GM18511 (cell line): ENCODE data around the gene ATP10A.
"Not testable (repeated sequence)": the region's sequence is repeated elsewhere in the genome, so short reads cannot be mapped to it uniquely, and the experiment has no call there.

Source experiments
- ATAC-seq: cut with Tn5 transposase; IDR thresholded peaks from one replicate; pipeline ENCODE4 v1.9.1; 2021; ENCODE audit warnings: mild to moderate bottlenecking, moderate library complexity; ENCODE audit not compliant: unreplicated experiment

Gene ATP10A

DNA sequence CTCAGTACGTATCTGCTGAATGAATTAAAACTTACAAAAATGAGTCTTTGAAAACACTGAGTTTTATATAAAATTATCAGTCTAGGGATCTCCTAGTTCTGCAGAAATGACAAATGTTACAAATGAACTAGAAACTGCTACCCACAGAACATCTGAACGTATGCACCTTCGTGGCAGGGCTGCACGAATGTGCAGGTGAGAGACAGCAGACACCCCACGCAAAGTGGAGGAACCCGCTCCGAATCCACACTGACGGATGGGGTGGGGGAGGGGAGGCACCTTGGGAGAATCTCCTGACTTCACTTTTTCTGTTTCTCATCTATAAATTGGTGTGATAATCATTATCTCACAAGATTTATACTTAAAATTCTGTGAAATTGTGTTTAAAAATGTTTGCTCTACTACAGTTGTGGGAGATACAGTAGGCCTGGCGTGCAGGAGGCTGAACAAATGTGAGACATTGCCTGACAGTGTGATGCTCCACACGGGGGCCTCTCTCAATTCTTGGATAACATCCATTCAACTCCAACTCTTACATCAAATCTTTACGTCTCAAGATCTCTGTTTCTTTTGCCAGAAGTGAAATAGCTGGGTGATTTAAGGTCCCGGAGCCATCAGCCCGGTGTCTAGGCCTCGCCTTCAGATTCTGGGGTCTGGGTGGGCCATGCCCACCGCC lies 86.9 kb downstream of the ATP10A start:
- ATAC-seq: no peak

DNA sequence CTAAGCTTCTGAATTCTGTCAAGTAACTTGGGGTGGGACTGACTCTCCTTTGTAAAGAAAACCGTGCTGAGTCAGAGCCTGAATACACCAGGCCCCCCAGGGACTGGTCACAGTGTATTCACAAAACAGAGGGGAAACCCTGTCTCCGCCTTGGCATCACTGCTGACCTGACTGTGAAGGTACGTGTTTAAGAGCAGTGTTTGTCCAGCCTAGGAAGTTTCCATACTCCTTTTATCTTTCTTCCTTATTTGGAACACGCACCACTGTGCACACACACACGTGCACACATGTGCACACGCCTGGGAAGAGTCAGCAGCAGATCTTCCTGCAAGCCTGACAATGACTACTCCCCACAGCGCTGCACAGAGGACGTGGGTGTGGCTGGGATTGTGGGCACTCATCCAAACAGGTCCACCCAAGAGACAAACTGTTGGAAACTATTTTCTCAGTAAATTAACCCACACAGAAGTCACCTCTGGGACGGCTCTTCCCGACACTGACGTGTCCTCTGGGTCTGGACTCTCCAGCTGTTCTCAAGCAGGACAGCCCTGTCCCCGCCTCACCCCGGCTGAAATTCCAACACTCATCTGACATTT lies 87.7 kb downstream of the ATP10A start:
- no peak for ATAC-seq

DNA sequence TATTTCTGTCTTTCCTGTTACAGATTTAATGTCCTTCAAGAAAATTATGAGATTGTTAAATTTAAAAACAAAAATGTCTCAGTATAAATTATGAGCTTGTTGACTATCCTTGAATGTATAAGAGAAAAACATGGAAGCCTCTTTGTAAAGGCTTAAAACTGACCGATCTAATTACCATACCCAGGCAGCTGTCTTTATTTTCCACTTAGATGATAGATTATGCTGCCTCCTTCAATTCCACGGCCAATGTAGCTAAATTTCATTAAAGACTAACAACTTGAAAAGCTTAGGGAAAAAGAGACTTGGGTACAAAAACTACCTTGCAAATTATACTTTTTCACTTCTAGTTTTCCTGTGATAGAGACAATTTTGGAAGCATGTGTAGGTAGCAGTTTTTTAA lies 88.3 kb downstream of the ATP10A start:
- ATAC-seq: no peak

DNA sequence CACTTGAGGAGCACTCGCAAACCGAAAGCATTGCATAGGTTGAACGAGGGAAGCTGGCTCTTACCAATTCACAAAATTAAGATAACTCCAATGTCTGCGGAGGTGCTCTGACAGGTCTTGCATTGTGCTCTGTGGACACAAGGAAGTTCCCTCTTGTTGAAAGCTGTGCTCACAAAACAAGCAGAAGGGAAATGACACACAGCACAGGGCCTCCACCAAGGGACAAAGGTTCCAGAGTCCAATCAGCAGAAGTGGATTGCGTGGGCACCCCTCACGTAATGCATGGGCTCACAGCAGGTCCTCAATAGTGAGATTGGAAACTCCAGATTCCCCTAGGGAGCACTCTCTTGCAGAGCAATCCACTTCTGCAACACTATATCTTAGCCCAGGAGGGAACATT lies 89.9 kb downstream of the ATP10A start:
- ATAC-seq: no peak

DNA sequence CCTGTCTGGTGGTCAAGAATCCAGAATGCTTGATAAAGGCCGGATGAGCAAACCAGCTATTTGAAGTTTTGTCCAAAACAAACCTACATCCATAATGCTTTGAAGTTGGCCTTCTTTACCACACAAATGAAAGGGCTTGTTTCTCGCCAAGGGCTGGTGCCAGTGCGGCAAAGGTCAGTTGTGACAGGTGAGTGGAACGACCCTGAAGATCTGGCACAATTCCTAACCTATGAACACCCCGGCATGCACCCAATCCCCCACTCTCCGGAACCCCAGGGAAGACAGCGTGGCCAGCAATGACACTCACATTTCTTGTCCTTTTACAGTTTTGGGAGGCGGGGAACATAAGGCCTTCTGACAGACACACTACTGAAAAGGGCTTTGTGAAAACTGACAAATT lies 90.6 kb downstream of the ATP10A start:
- no peak for ATAC-seq

DNA sequence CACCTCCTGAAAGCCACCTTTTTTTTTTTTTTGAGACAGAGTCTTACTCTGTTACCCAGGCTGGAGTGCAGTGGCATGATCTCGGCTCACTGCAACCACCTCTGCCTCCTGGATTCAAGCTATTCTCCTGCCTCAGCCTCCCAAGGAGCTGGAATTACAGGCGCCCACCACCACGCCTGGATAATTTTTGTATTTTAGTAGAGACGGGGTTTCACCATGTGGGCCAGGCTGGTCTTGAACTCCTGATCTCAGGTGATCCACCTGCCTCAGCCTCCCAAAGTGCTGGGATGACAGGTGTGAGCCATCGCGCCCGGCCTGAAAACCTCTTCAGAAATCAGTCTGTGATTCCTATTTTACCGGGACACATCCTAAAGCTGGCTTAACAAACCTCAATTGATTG lies 91.4 kb downstream of the ATP10A start:
- not testable (repeated sequence) for ATAC-seq

DNA sequence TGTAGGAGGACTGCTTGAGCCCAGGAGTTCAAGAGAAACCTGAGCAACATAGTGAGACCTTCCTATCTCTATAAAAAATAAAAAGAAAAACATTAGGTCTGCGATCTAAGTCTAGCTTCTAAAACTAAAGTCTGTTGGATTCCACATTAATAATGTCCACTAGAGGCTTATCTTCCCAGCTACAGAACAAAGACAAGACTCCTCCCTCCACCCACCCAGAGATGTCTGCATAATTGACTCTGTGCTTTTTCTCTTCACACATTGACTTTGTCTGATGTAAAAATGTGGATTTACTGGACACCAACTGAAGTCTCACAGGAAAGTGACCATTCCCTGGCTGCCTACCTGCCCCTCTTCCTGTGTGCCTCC lies 91.8 kb downstream of the ATP10A start:
- ATAC-seq: no peak

DNA sequence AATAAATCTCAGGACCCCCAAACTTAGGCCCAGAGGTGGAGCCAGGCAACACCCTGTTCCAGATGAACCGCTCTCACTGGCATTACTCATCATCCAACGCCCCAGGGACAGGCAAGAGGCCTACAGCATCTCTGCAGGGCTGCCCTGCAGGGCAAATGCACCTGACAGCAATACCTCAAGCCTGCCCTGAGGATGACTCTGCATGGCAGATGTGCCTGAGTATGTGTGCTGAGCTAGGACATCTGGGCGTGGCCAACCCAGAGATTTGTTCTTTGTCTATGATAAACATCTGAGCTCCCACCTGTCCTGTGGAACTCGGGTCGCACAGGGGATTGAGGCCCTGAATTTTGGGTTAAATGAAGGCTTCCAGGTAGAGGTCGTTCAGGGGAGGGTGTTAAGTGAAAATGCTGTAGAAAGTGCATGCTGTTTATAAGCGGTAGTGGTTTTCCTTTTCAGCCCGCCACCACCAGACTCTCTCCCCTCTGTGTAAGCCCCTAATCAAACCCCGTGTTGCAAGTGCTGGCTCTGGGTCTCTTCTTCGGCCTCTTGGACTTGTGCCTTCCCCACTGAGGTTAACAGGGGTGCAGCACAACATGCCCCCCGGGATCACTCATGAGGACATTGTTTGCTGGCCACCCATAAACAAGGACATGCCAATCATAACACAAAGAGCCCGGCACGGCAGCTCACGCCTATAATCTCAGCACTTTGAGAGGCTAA lies 92.3 kb downstream of the ATP10A start:
- ATAC-seq: no peak

DNA sequence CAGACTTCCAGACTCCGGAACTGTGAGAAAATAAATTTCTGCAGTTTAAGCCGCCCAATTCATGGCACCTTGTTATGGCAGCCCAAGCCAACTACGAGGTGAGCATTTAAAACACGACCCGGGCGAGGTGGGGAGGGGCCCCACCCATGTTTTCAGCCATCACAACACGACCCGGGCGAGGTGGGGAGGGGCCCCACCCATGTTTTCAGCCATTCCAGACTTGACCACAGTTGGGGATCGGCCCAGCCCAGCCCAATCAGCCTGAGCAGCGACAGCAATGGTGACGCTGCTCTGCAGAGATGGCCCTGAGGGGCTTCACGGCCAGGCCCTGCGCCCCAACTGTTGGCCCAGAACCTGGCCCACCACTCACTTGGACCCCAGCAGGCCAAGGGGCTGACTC lies 93.1 kb downstream of the ATP10A start:
- ATAC-seq: no peak

DNA sequence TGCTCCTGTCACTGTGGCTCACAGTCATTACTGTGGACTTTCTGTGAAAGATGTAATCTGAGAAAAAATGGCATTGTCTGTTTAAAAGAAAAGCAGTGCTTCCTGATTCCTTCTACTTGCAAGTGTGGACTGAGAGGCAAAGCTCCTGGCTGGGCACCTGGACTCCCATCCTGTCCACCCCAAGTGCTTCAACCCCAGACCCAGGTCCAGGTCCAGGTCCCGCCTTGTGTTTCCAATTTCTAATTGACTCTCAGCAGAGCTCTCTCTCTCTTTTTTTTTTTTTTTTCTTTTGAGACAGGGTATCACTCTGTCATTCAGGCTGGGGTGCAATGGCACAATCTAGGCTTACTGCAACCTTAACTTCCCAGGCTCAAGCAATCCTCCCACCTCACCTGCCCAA lies 94.9 kb downstream of the ATP10A start:
- ATAC-seq: no peak

DNA sequence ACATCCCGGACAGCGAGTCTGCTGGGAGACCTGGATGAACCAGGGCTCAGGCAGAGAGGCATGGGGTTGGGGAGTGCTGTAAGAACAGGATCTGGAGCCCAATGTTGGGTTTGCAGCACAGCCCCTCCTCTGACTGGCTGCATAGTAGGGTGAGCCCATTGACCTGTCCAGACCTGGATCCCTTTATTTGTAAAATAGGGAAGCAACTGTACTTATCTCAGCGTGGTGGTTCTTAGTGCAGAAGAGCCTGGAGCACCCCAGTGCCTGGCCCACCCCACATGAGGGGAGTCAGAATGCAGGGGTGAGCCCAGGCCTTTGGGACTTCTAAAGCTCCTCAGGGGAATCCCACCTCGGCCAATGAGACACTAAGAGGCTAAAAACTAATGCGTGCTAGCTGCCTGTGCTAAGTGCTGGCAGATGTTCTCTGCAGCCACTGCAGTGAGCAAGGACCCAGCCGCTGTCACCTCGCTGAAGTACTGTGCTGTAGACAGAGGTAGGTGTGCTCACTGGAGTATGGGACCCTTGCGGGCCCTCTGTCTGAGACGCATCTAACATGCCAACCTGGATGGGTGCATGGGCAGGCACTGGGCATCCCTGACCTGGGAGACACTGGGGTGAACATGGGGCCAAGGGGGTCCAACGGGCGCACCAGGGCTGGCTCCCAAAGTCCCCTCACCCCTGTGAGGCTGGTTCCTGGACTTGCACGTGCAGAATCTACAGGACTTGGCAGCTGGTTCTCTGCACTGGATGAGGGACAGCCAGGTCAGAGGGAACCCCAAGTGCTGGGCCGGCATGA lies 95.6 kb downstream of the ATP10A start:
- no peak for ATAC-seq

DNA sequence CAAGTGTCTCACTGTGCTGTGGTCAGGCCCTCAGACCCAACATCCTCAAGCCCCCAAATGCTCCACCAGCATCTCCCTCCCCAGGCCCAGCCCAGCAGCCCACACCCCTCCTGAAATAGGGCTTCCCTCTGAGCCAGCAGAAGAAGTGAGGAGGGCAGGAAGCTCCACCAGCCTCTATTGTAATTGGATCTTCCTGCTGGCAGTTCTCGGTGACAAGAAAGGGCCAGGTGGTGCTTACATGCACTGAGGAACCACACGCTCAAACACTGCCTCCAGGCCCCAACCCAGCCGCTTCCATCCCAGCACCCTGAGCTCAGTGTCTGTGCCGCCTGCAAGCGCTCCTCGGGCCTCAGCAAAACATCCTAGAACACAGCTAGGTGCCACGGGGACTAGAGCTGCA lies 96.7 kb downstream of the ATP10A start:
- no peak for ATAC-seq

DNA sequence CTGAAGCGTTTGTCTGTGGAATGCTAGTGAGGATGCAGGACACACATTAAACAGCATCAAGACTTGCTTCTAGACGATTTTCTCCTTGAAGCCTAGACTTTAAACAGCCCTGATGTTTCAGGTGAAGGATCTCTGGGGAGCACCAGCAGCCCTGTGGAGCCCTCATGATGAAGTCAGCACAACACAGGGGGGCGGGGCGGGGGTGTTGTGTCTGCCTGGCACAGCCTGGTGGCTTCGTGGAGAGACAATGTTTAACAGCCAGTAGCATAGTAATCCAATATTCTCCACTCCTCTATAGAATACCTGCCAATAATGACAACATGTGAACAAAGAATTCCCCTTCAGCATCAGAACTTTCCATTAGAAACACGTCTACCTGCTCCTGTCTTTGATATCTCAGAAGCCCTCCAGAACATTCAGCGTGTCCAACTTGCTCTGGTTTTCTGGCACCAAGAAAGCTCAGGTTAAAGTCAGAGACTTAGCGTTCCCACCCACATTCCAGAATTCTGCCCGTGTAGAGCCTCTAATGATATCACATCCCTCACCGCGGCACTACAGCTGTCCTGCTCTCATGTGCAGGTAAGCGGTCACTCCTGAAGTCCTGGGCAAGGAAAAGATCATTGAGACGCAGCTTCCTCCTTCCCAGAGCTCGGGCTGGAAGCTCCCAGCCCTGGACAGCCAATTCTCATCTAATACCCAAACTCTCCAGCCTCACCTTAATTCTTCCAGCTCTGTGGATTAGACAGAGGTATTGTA lies 98.0 kb downstream of the ATP10A start:
- ATAC-seq: no peak

DNA sequence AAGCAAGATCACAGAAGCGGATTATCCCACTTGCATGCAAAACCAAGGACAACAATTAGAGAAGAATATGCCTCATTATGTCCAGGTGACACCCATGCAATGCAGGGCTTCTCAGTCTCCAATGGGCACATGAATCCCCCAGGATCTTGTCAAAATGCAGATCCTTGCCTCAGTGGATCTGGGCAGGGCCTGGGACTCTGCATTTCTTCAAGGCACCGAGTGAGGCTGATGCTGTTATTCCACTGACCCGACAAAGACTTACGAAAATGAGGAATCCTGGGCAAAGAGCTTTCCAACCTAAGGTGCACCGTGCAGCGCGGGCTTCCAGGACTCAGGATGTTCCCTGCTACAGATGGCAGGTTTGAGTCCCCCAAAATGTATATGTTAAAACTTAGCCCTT lies 99.2 kb downstream of the ATP10A start:
- no peak for ATAC-seq

DNA sequence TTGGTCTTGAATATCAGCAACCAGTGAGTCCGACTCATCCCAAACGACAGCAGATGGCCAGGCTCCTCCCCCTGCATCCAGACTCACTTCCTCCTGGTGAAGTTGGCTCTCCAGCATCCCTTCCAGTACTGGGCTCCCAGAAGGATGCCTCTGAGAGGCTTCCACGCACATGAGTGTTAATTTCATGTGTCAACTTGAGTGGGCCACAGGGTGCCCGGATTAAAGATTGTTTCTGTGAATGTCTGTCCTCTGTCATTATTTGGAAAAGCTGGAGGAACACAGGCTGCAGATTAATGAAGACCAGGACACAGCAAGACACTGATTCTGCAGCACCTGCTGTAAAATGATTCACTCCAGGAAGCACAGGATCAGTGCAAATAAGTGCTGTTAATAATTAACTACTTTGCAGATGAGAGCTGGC lies 99.8 kb downstream of the ATP10A start:
- ATAC-seq: no peak

DNA sequence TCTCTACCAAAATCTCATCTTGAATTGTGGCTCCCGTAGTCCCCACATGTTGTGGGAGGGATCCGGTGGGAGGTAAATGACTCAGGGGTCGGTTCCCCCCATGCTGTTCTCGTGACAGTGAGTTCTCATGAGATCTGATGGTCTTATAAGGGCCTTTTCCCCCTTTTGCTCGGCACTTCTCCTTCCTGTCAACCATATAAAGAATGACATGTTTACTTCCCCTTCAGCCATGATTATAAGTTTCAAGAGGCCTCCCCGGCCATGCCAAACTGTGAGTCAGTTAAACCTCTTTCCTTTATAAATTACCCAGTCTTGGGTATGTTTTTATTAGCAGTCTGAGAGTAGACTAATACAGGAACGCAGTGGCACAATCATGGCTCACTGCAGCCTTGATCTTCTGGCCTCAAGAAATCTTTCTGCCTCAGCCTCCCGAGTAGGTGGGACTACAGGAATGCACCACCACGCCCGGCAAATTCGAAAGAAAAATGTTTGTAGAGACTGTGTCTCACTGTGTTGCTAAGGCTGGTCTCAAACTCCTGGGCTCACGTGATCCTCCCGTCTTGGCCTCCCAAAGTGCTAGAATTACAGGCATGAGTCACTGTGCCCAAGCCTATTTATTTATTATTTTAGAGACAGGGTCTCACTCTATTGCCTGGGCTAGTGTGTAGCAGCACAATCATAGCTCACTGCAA lies 101.0 kb downstream of the ATP10A start:
- no peak for ATAC-seq

DNA sequence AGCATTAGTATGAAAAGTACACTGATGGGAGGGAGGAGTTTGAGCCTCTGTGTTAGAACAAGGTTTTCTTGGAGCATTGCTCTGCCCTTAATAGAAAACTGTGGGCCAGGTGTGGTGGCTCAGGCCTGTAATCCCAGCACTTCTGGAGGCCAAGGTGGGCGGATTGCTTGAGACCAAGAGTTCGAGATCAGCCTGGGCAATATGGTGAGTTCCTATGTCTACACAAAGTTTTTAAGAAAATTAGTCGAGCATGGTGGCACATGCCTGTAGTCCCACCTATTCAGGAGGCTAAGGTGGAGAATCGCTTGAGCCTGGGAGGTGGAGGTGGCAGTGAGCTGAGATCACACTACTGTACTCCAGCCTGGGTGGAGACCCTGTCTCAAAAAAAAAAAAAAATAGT lies 103.7 kb downstream of the ATP10A start:
- ATAC-seq: no peak

DNA sequence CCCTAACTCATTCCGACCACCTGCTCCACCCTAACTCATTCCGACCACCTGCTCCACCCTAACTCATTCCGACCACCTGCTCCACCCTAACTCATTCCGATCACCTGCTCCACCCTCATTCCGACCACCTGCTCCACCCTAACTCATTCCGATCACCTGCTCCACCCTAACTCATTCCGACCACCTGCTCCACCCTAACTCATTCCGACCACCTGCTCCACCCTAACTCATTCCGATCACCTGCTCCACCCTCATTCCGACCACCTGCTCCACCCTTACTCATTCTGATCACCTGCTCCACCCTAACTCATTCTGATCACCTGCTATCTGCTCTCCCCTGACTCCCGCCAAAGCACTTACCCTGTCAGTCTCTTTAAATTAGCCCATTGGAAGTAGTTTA lies 104.5 kb downstream of the ATP10A start:
- ATAC-seq: not testable (repeated sequence)

DNA sequence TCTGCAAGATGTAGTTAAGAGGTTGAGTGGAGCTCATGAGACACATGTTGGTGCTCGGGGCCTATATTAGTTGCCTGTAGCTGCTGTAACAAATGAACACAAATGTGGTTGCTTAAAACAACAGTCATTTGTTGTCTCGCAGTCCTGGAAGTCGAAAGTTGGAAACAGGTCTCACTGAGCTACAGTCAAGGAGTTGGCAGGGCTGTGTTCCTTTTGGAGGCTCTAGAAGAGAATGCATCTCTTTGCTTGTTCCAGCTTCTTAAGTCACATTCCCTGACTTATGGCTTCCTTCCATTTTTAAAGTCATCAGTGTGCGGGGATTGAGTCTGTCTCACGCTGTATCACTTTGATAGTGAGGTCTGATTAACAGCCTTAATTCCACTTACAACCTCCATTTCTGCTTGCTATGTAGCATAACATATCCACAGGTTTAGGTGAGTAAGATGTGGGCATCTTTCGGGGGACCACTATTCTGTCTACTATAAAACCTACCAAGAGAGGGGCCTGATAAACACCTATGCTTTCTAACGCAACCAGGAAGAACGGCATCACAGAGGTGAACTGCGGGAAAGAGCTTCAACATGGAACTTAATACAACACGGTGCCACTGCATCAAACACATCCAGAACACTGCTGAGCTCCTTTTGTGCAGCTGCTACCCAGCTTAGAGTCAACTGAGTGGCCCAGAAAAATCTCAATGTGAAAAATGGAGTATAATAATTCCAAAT lies 119.4 kb downstream of the ATP10A start:
- no peak for ATAC-seq
